ENCODE results near the gene SMCP. TPM values are rescaled to one million over a fixed set of nuclear protein-coding genes. Genes with fewer than 3 reads are reported as not detected.

The SMCP gene
- polyA plus RNA-seq, 1 donor from 2014 or later: not detected

DNA sequence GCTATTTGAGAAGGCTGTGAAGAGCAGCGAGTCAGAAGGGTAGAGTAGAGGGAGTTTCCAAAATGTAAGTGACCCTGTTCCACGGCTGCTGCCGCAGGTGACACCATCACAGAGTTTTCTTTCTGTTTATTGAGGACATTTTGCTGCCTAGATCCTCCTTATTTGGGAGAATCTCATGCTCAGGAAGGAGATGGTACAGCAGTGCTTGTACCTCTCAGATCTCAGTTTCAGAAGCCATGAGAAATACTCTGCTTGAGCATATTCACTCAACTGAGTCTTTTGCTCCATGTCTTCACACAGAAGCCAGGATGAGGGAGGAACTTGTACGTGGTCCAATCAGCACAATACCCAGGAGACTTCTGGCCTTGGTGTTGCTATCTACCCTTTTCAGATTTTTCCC is 16.7 kb upstream of the SMCP start:
- Histone ChIP-seq H3K9ac (ENCODE audit: low read length) (no peak overlapping the region), H2AFZ (ENCODE audit: low read depth, low read length) (no peak overlapping the region), H3K4me2 (ENCODE audit: low read length) (no peak overlapping the region), H3K36me3 (ENCODE audit: insufficient read depth, low read length) (no peaks in the 10 kb centered on the region), H3K27ac (ENCODE audit: low read length) (no peak overlapping the region), H4K20me1 (ENCODE audit: insufficient read depth) (no peaks in the 10 kb centered on the region), H3K9me3 (ENCODE audit: low read length) (no peaks in the 10 kb centered on the region), H3F3A (ENCODE audit: insufficient read depth, low read length, poor library complexity, severe bottlenecking) (no peaks in the 10 kb centered on the region), H3K9me2 (ENCODE audit: insufficient read depth, low read length) (no peaks in the 10 kb centered on the region), H3K4me3 (ENCODE audit: low read length) (no peak overlapping the region), H3K79me2 (replicated peaks; ENCODE audit: insufficient read depth, low read length) (no peaks in the 10 kb centered on the region), H3K27me3 (ENCODE audit: insufficient read depth, low read depth, low read length) (no peaks in the 10 kb centered on the region)
- no peak for TF ChIP-seq POLR2AphosphoS5 (IDR thresholded peaks at IDR 0.05)
- no peak for TF ChIP-seq RAD21 (conservative IDR thresholded peaks at IDR 0.05)
- TF ChIP-seq, protein P1, sequence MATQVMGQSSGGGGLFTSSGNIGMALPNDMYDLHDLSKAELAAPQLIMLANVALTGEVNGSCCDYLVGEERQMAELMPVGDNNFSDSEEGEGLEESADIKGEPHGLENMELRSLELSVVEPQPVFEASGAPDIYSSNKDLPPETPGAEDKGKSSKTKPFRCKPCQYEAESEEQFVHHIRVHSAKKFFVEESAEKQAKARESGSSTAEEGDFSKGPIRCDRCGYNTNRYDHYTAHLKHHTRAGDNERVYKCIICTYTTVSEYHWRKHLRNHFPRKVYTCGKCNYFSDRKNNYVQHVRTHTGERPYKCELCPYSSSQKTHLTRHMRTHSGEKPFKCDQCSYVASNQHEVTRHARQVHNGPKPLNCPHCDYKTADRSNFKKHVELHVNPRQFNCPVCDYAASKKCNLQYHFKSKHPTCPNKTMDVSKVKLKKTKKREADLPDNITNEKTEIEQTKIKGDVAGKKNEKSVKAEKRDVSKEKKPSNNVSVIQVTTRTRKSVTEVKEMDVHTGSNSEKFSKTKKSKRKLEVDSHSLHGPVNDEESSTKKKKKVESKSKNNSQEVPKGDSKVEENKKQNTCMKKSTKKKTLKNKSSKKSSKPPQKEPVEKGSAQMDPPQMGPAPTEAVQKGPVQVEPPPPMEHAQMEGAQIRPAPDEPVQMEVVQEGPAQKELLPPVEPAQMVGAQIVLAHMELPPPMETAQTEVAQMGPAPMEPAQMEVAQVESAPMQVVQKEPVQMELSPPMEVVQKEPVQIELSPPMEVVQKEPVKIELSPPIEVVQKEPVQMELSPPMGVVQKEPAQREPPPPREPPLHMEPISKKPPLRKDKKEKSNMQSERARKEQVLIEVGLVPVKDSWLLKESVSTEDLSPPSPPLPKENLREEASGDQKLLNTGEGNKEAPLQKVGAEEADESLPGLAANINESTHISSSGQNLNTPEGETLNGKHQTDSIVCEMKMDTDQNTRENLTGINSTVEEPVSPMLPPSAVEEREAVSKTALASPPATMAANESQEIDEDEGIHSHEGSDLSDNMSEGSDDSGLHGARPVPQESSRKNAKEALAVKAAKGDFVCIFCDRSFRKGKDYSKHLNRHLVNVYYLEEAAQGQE (IDR thresholded peaks at IDR 0.05; ENCODE audit: borderline replicate concordance): no peak
- no peak for TF ChIP-seq MXI1 (conservative IDR thresholded peaks at IDR 0.05; ENCODE audit: poor library complexity, severe bottlenecking)
- TF ChIP-seq SMC3 (conservative IDR thresholded peaks at IDR 0.05; ENCODE audit: poor library complexity): no peak
- TF ChIP-seq, protein P2, sequence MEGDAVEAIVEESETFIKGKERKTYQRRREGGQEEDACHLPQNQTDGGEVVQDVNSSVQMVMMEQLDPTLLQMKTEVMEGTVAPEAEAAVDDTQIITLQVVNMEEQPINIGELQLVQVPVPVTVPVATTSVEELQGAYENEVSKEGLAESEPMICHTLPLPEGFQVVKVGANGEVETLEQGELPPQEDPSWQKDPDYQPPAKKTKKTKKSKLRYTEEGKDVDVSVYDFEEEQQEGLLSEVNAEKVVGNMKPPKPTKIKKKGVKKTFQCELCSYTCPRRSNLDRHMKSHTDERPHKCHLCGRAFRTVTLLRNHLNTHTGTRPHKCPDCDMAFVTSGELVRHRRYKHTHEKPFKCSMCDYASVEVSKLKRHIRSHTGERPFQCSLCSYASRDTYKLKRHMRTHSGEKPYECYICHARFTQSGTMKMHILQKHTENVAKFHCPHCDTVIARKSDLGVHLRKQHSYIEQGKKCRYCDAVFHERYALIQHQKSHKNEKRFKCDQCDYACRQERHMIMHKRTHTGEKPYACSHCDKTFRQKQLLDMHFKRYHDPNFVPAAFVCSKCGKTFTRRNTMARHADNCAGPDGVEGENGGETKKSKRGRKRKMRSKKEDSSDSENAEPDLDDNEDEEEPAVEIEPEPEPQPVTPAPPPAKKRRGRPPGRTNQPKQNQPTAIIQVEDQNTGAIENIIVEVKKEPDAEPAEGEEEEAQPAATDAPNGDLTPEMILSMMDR (IDR thresholded peaks at IDR 0.05; ENCODE audit: poor library complexity, severe bottlenecking): no peak
- no peak for TF ChIP-seq TAF1 (IDR thresholded peaks at IDR 0.05; ENCODE audit: low read depth)
- TF ChIP-seq EP300 (conservative IDR thresholded peaks at IDR 0.05; ENCODE audit: poor library complexity, severe bottlenecking): no peak
- TF ChIP-seq EZH2 (IDR thresholded peaks at IDR 0.05; ENCODE audit: borderline replicate concordance, insufficient read depth, low read length, poor library complexity, severe bottlenecking): no peak

DNA sequence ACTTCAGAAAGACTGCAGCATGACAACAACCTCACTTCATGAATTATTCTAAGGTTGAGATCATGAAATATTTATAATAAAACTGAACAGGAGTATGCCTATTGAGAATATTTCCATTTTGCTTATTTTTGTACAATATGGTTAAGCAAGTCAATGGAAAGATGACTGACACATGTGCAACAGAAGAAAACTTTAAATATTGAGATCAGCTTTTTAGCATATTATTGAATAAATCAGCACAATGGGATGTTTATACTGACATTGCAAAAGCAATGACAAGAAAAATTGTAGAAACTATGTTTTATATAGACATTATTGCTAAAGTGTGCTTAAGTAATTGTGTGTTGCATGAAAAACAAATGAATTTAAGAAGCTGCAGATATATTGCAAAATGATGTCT is 13.7 kb upstream of the SMCP start:
- no peak overlapping the region for H3K4me3 ChIP-seq (ENCODE audit: low read length)
- no peaks in the 10 kb centered on the region for H3K79me2 ChIP-seq (replicated peaks; ENCODE audit: insufficient read depth, low read length)
- no peak for TF ChIP-seq RAD21 (conservative IDR thresholded peaks at IDR 0.05)
- TF ChIP-seq MXI1 (conservative IDR thresholded peaks at IDR 0.05; ENCODE audit: poor library complexity, severe bottlenecking): no peak
- TF ChIP-seq EZH2 (IDR thresholded peaks at IDR 0.05; ENCODE audit: borderline replicate concordance, insufficient read depth, low read length, poor library complexity, severe bottlenecking): no peak
- TF ChIP-seq, protein P2 (IDR thresholded peaks at IDR 0.05; ENCODE audit: poor library complexity, severe bottlenecking): no peak
- no peak for TF ChIP-seq POLR2AphosphoS5 (IDR thresholded peaks at IDR 0.05)
- no peak for TF ChIP-seq TAF1 (IDR thresholded peaks at IDR 0.05; ENCODE audit: low read depth)
- TF ChIP-seq SMC3 (conservative IDR thresholded peaks at IDR 0.05; ENCODE audit: poor library complexity): no peak
- TF ChIP-seq EP300 (conservative IDR thresholded peaks at IDR 0.05; ENCODE audit: poor library complexity, severe bottlenecking): no peak
- TF ChIP-seq, protein P1 (IDR thresholded peaks at IDR 0.05; ENCODE audit: borderline replicate concordance): no peak
- no peaks in the 10 kb centered on the region for H3K36me3 ChIP-seq (ENCODE audit: insufficient read depth, low read length)
- H3K27ac ChIP-seq (ENCODE audit: low read length): no peak overlapping the region
- no peaks in the 10 kb centered on the region for H3K27me3 ChIP-seq (ENCODE audit: insufficient read depth, low read depth, low read length)
- no peak overlapping the region for H3K9ac ChIP-seq (ENCODE audit: low read length)
- H4K20me1 ChIP-seq (ENCODE audit: insufficient read depth): no peaks in the 10 kb centered on the region
- no peaks in the 10 kb centered on the region for H3F3A ChIP-seq (ENCODE audit: insufficient read depth, low read length, poor library complexity, severe bottlenecking)
- H3K4me2 ChIP-seq (ENCODE audit: low read length): no peak overlapping the region
- H3K9me3 ChIP-seq (ENCODE audit: low read length): no peaks in the 10 kb centered on the region
- H2AFZ ChIP-seq (ENCODE audit: low read depth, low read length): no peak overlapping the region
- H3K9me2 ChIP-seq (ENCODE audit: insufficient read depth, low read length): no peaks in the 10 kb centered on the region
